Neural crest cell (in vitro differentiated cells): ENCODE measurements around the gene SHTN1. TPM values are rescaled to one million over a fixed set of nuclear protein-coding genes. Genes with fewer than 3 reads are reported as not detected.

Experiments used
- DNase-seq: peaks from one replicate; pipeline ENCODE4 v3.0.0; 2021; ENCODE audit warnings: low read depth, mixed read lengths, low spot score
- H3K27ac Mint-ChIP-seq: one replicate; pipeline ENCODE4 v1.8.0; 2021; ENCODE audit warnings: mild to moderate bottlenecking, mixed read lengths; ENCODE audit not compliant: unreplicated experiment
- H3K27me3 Mint-ChIP-seq: 2 replicates; pipeline ENCODE4 v1.8.0; 2021; ENCODE audit warnings: low read depth, mild to moderate bottlenecking, mixed read lengths
- H3K36me3 Mint-ChIP-seq: 2 replicates; pipeline ENCODE4 v1.8.0; 2021; ENCODE audit warnings: low read depth, mild to moderate bottlenecking, mixed read lengths
- H3K4me1 Mint-ChIP-seq: 2 replicates; pipeline ENCODE4 v1.8.0; 2021; ENCODE audit warnings: mixed read lengths
- H3K4me3 Mint-ChIP-seq: one replicate; pipeline ENCODE4 v1.8.0; 2021; ENCODE audit warnings: mild to moderate bottlenecking, mixed read lengths
- H3K9me3 Mint-ChIP-seq: 2 replicates; pipeline ENCODE4 v1.8.0; 2021; ENCODE audit warnings: mixed read lengths
- CTCF ChIP-seq: fragments of 200-600 bp; sonication (generic); conservative IDR thresholded peaks from 2 replicates; pipeline ENCODE4 v1.5.0; 2021; ENCODE audit warnings: antibody characterized with exemption, mild to moderate bottlenecking
- total RNA-seq: library from RNA; stranded (reverse); gene quantifications from 2 replicates; pipeline ENCODE4 v1.2.1, GENCODE V29; 2021

The SHTN1 gene
- total RNA-seq, 1 donor from 2014 or later, result 10.0 TPM

DNA sequence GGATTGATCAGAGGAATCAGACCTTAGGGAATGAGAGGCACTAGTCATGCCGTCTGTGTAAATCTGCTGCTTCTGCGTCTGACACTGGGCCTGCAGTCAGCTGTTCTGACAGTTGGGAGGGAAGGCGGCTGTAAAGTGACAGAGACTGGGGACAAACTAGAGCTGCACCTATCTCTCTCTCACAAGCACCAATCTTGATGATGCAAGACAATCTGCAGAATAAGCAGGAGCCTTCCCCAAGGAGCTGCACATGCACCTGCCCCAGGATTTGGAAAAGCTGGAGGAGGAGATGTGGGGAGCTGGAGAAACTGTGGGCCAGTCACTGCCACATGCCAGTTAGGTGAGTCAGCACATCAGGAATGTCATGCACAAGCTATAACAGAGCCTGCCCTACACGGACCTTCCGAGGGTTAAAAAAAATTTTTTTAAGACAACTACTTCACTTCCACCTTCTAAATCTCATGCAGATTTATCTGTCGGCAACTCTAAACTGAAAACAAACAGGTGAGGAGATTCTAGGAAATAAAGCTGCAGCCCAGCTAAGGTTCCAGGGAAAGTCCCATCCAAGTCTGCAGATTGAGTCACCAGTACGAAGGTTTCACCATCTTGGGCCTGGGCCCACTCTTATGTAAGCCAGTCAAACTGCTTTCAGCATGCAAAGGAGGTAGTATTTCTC lies 116.5 kb downstream of the SHTN1 start:
- peaks cover 51% of the 10 kb centered on the region for H3K27me3 Mint-ChIP-seq
- H3K27ac Mint-ChIP-seq, result no peak overlapping the region
- no peak overlapping the region for H3K4me3 Mint-ChIP-seq
- DNase-seq, result no peak
- H3K36me3 Mint-ChIP-seq, result no peaks in the 10 kb centered on the region
- H3K4me1 Mint-ChIP-seq, result peaks cover 9% of the 10 kb centered on the region
- TF ChIP-seq CTCF, result no peak
- H3K9me3 Mint-ChIP-seq, result no peaks in the 10 kb centered on the region

DNA sequence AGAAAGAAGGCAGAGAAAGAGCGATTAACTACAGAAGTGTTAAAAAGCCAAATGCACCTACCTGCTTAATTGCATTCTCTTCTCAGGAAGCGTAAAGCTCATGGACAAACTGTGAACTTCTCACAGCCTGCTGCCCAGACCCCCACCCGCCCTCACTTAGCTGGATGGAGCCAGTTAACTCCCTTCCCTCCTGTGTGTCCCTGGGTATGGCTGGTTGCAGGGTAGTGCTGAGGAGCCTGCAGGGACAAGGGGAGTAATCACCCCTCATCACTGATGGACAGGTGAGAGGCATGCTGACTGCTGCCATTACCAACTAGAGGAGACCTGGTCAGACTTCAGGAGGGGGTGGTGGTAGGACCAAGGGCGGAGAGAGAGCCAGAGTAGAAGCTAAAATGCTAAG lies 118.2 kb downstream of the SHTN1 start:
- no peak for TF ChIP-seq CTCF
- H3K27ac Mint-ChIP-seq, result no peak overlapping the region
- H3K27me3 Mint-ChIP-seq, result peaks cover 48% of the 10 kb centered on the region
- H3K4me3 Mint-ChIP-seq, result no peak overlapping the region
- H3K36me3 Mint-ChIP-seq, result no peaks in the 10 kb centered on the region
- H3K9me3 Mint-ChIP-seq, result no peaks in the 10 kb centered on the region
- no peak for DNase-seq
- no peaks in the 10 kb centered on the region for H3K4me1 Mint-ChIP-seq

- no peak for TF ChIP-seq CTCF
- H3K4me3 Mint-ChIP-seq, result no peak overlapping the region
- H3K27me3 Mint-ChIP-seq, result peaks cover 66% of the 10 kb centered on the region
- no peaks in the 10 kb centered on the region for H3K36me3 Mint-ChIP-seq
- H3K4me1 Mint-ChIP-seq, result peaks cover 12% of the 10 kb centered on the region
- DNase-seq, result no peak
- no peaks in the 10 kb centered on the region for H3K9me3 Mint-ChIP-seq
- H3K27ac Mint-ChIP-seq, result no peak overlapping the region
These were observed 122.3 kb downstream of the SHTN1 start for GRCh38 chr10:116882639-116883038.

GRCh38 chr10:116880716-116881482 lies 124.1 kb downstream of the SHTN1 start:
- Mint-ChIP-seq H3K27ac (no peak overlapping the region), H3K36me3 (no peaks in the 10 kb centered on the region), H3K9me3 (no peaks in the 10 kb centered on the region), H3K4me3 (no peak overlapping the region), H3K27me3 (peaks cover 75% of the 10 kb centered on the region), H3K4me1 (peaks cover 12% of the 10 kb centered on the region)
- DNase-seq, result no peak
- TF ChIP-seq CTCF, result no peak

DNA sequence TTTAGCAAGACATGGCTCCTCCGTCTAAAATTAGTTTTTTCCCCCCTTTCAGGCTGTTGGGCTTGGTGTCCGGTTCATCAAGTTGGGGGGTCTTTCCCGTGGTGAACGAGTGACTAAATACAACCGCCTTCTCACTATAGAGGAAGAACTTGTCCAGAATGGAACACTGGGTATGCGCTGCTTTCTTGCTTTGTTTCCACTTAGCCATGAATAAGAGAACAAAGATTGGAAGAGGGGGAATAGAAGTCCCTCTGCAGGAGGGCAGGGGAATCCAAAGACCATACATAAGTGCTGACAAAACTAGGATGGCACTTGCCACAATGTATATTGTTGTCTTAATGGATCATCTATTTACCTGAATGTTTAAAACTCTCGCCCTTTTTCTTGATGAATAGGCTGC lies 125.2 kb downstream of the SHTN1 start:
- Mint-ChIP-seq H3K4me3 (no peak overlapping the region), H3K27ac (no peak overlapping the region), H3K4me1 (peaks cover 12% of the 10 kb centered on the region), H3K9me3 (no peaks in the 10 kb centered on the region), H3K36me3 (no peaks in the 10 kb centered on the region), H3K27me3 (peaks cover 76% of the 10 kb centered on the region)
- DNase-seq, result no peak
- no peak for TF ChIP-seq CTCF
